ENCODE data around the gene MEAF6. TPM values are rescaled to one million over a fixed set of nuclear protein-coding genes. Genes with fewer than 3 reads are reported as not detected.

MEAF6 gene
- total RNA-seq, 3 donors from 2014 or later: 78.2 to 140 (median 87.2) TPM

DNA sequence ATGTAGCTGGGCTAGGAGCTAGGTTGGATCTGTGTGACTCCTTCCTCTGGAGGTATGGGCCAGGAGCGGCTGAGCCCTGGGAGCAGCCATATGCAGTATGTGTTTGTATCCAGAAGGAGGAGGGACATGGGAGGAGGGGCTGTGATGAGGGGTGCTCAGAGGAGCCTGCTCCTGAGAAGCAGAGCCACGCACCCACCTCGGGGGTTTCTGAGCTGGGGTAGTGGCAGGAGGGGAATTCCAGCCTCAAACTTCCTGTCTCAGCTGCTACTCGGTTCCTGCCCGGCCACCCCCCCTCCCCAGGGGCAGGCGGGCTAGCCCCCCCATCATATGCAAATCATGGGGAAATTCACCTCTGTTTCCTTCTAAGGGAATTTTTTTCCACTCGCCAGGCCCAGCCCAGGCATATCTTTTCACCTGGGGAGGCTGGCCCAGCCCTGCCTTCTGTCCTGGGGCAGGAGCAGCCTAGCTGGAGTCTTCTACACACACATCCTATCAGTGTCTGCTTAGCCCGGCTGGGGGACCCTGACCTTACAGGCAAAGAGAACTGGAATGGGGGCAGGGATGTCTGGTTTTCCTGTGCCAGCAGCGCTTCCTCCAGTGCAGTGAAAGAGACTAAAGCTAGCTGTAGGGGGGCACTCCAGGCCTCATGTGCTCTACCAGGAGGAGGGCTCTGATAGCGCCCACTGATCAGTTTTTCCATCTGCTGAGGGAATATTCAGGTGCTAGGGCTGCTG, 37.2 kb downstream of the MEAF6 start:
- DNase-seq (ENCODE audit: low spot score in 2 of 2): peak in 1 of 2 donors; percentile 84
- no peak for TF ChIP-seq CTCF (IDR thresholded peaks at IDR 0.05)
- peak in 1 of 3 donors; percentile 17 for TF ChIP-seq POLR2AphosphoS5 (IDR thresholded peaks at IDR 0.05)
- peak overlapping the region; percentile 95 to 99 for H3K27ac ChIP-seq
- H3K27me3 ChIP-seq: no peaks in the 10 kb centered on the region
- H3K4me3 ChIP-seq: peak overlapping the region; percentile 85 to 93 (median 87)
- H3K9me3 ChIP-seq: no peaks in the 10 kb centered on the region
- peaks cover 19 to 49% of the 10 kb centered on the region in 2 donors for H3K4me1 ChIP-seq
- intact Hi-C loops (cut with DNase I; ENCODE audit: low total_unique reads): no loop called here
- no peaks in the 10 kb centered on the region for H3K36me3 ChIP-seq

DNA sequence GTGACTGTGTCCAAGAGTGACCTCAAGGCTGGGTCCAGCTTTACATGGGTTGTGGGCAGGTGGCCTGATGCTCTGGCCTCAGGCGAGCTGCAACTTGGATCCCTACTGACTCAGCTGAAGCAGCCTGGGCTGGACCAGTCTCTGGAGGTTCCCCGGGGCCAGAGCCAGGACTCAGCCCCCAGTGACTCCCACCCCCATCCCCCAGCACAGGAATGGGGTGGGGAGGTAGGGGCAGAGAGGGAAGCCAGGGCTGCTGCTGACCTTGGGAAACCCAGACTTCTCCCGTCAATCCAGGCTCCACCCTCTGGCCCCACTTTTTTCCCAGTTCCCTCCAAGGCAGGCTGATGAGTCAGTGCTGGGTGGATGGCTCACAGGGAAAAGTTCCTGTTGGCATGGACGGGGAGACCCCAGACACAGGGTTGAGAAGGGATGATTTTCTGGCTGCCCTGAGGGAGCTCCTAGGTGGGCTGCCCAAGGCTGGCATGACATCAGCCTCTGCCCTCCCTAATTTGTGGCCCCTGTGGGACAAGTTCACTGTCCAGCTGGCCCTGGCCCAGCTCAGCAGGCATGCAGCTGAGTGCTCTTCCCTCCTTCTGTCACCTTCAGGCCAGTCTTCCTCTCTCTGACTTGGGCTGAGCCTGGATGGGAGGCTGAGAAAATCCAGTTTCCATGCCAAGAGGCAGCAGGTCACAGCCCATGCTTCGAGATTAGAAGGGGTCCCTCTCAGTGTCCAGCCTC, 37.9 kb downstream of the MEAF6 start:
- intact Hi-C loops (cut with DNase I; ENCODE audit: low total_unique reads): no loop called here
- Histone ChIP-seq H3K4me3 (peak overlapping the region; percentile 85 to 93 (median 87)), H3K36me3 (no peaks in the 10 kb centered on the region), H3K27me3 (no peaks in the 10 kb centered on the region), H3K27ac (peak overlapping the region; percentile 95 to 99), H3K9me3 (no peaks in the 10 kb centered on the region), H3K4me1 (peaks cover 19 to 54% of the 10 kb centered on the region in 2 donors)
- peak; percentile 73 to 76 for DNase-seq (ENCODE audit: low spot score in 2 of 2)
- TF ChIP-seq POLR2AphosphoS5 (IDR thresholded peaks at IDR 0.05) (no peak), POLR2A (IDR thresholded peaks at IDR 0.05) (no peak), CTCF (IDR thresholded peaks at IDR 0.05) (no peak)

- TF ChIP-seq POLR2AphosphoS5 (IDR thresholded peaks at IDR 0.05): no peak
- no peak for TF ChIP-seq CTCF (IDR thresholded peaks at IDR 0.05)
- TF ChIP-seq POLR2A (IDR thresholded peaks at IDR 0.05): no peak
- H3K27me3 ChIP-seq: no peaks in the 10 kb centered on the region
- intact Hi-C loops (cut with DNase I; ENCODE audit: low total_unique reads): no loop called here
- no peaks in the 10 kb centered on the region for H3K36me3 ChIP-seq
- peak overlapping the region; percentile 95 to 99 for H3K27ac ChIP-seq
- DNase-seq (ENCODE audit: low spot score in 2 of 2): peak in 1 of 2 donors; percentile 42
- H3K4me3 ChIP-seq: peak overlapping the region; percentile 85 to 93 (median 87)
- no peaks in the 10 kb centered on the region for H3K9me3 ChIP-seq
- peaks cover 19 to 58% of the 10 kb centered on the region in 2 donors for H3K4me1 ChIP-seq
Measured at GRCh38 chr1:37476087-37476452, 38.5 kb downstream of the MEAF6 start.

GRCh38 chr1:37475380-37476086, 39.0 kb downstream of the MEAF6 start:
- Histone ChIP-seq H3K27ac (peak overlapping the region; percentile 95 to 99), H3K9me3 (no peaks in the 10 kb centered on the region), H3K36me3 (no peaks in the 10 kb centered on the region), H3K4me1 (peaks cover 19 to 58% of the 10 kb centered on the region in 2 donors), H3K27me3 (no peaks in the 10 kb centered on the region), H3K4me3 (peak overlapping the region; percentile 85 to 93 (median 87))
- DNase-seq (ENCODE audit: low spot score in 2 of 2): peak in 1 of 2 donors; percentile 46
- TF ChIP-seq POLR2AphosphoS5 (IDR thresholded peaks at IDR 0.05) (no peak), CTCF (IDR thresholded peaks at IDR 0.05) (no peak), POLR2A (IDR thresholded peaks at IDR 0.05) (no peak)
- intact Hi-C loops (cut with DNase I; ENCODE audit: low total_unique reads): no loop called here

Measured in breast epithelium (tissue), 4 donors.